HL-60 (cell line): ENCODE measurements around the gene ADGRB2.

ENCODE experiments used
- GABPA ChIP-seq: IDR thresholded peaks from 2 replicates; pipeline ENCODE4 v1.6.1; 2012; ENCODE audit warnings: low read depth
- POLR2AphosphoS5 ChIP-seq: IDR thresholded peaks from 2 replicates; pipeline ENCODE4 v1.6.1; 2012; ENCODE audit warnings: low read depth
- SPI1 ChIP-seq: IDR thresholded peaks from 2 replicates; pipeline ENCODE4 v1.6.1; 2012; ENCODE audit warnings: low read depth, mild to moderate bottlenecking, borderline replicate concordance
- TF ChIP-seq, protein P1 (sequence below): IDR thresholded peaks from one replicate; pipeline ENCODE4 v1.5.1; 2011; ENCODE audit warnings: low read length, control low read depth, inconsistent platforms; ENCODE audit not compliant: insufficient read depth
- TF ChIP-seq, protein P2 (sequence below): IDR thresholded peaks from 2 replicates; pipeline ENCODE4 v1.6.1; 2012; ENCODE audit warnings: low read depth; ENCODE audit not compliant: insufficient replicate concordance

DNA sequence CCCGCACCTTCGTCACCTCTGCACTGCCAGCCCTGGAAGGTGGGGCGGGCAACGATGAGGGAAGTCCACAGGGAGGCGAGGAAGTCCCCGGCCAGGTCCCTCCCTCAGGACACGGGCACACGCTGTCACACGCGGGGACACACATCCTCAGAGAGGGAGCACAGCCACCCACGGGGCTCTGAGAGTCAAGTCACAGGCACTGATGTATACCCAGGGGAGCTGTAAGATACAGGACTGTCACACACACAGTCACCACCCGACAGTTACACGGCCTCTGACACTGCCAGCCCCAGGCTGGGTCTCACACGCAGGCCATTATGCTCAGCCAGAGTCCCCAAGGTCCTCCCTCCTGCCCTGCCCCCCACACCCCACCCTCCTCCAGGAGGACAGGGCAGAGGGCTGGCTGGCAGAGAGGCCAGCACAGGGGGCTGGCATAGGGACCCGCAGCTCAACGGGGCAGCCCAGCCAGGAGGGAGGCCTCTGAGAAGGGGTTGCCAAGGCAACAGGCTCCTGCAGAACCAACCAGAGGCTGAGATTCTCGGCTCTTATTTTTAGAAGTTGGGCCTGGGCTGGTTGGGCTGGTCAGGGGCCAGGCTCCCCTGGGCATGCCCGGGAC is 17.7 kb upstream of the ADGRB2 start:
- TF ChIP-seq, protein P1, sequence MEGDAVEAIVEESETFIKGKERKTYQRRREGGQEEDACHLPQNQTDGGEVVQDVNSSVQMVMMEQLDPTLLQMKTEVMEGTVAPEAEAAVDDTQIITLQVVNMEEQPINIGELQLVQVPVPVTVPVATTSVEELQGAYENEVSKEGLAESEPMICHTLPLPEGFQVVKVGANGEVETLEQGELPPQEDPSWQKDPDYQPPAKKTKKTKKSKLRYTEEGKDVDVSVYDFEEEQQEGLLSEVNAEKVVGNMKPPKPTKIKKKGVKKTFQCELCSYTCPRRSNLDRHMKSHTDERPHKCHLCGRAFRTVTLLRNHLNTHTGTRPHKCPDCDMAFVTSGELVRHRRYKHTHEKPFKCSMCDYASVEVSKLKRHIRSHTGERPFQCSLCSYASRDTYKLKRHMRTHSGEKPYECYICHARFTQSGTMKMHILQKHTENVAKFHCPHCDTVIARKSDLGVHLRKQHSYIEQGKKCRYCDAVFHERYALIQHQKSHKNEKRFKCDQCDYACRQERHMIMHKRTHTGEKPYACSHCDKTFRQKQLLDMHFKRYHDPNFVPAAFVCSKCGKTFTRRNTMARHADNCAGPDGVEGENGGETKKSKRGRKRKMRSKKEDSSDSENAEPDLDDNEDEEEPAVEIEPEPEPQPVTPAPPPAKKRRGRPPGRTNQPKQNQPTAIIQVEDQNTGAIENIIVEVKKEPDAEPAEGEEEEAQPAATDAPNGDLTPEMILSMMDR, result no peak
- TF ChIP-seq POLR2AphosphoS5 (no peak), GABPA (no peak), SPI1 (no peak)
- TF ChIP-seq, protein P2, sequence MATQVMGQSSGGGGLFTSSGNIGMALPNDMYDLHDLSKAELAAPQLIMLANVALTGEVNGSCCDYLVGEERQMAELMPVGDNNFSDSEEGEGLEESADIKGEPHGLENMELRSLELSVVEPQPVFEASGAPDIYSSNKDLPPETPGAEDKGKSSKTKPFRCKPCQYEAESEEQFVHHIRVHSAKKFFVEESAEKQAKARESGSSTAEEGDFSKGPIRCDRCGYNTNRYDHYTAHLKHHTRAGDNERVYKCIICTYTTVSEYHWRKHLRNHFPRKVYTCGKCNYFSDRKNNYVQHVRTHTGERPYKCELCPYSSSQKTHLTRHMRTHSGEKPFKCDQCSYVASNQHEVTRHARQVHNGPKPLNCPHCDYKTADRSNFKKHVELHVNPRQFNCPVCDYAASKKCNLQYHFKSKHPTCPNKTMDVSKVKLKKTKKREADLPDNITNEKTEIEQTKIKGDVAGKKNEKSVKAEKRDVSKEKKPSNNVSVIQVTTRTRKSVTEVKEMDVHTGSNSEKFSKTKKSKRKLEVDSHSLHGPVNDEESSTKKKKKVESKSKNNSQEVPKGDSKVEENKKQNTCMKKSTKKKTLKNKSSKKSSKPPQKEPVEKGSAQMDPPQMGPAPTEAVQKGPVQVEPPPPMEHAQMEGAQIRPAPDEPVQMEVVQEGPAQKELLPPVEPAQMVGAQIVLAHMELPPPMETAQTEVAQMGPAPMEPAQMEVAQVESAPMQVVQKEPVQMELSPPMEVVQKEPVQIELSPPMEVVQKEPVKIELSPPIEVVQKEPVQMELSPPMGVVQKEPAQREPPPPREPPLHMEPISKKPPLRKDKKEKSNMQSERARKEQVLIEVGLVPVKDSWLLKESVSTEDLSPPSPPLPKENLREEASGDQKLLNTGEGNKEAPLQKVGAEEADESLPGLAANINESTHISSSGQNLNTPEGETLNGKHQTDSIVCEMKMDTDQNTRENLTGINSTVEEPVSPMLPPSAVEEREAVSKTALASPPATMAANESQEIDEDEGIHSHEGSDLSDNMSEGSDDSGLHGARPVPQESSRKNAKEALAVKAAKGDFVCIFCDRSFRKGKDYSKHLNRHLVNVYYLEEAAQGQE, result no peak
